HepG2 (cell line): ENCODE measurements around the gene WDR6. TPM values are rescaled to one million over a fixed set of nuclear protein-coding genes. Genes with fewer than 3 reads are reported as not detected.

Experiments
- AHDC1 ChIP-seq: sonication (generic); formaldehyde crosslinking; IDR thresholded peaks from 2 replicates; pipeline ENCODE4 v1.5.1; 2020; ENCODE audit warnings: mild to moderate bottlenecking, missing genetic modification reagents, borderline replicate concordance
- HMG20A ChIP-seq: IDR thresholded peaks from 2 replicates; pipeline ENCODE4 v1.6.1; 2016; ENCODE audit warnings: borderline replicate concordance
- HNF4A ChIP-seq: sonication (generic); formaldehyde crosslinking; IDR thresholded peaks from 2 replicates; pipeline ENCODE4 v1.4.0; 2020; ENCODE audit warnings: missing genetic modification reagents
- KAT7 ChIP-seq: IDR thresholded peaks from 2 replicates; pipeline ENCODE4 v1.6.1; 2018; ENCODE audit warnings: borderline replicate concordance, missing compliant biosample characterization
- KDM3A ChIP-seq: IDR thresholded peaks from 2 replicates; pipeline ENCODE4 v1.6.1; 2018; ENCODE audit warnings: low read depth, missing compliant biosample characterization
- MAFK ChIP-seq, 2 experiments: IDR thresholded peaks in 1 of 2; conservative IDR thresholded peaks in 1 of 2; 2 replicates each; pipeline ENCODE4 v1.6.1; 2011; ENCODE audit warnings: improper control_type of control experiment in 2 of 2, low read length in 2 of 2
- RFXAP ChIP-seq: sonication (generic); formaldehyde crosslinking; IDR thresholded peaks from 2 replicates; pipeline ENCODE4 v1.4.0; 2020; ENCODE audit warnings: missing genetic modification reagents, borderline replicate concordance
- SUZ12 ChIP-seq: fragments of 150-350 bp; IDR thresholded peaks from 2 replicates; pipeline ENCODE4 v1.6.1; 2014; ENCODE audit warnings: low read depth, low read length
- SYNCRIP ChIP-seq: fragments of 200-400 bp; formaldehyde crosslinking; IDR thresholded peaks from 2 replicates; pipeline ENCODE4 v1.6.1; 2018; ENCODE audit warnings: mild to moderate bottlenecking, low read depth, low read length; ENCODE audit not compliant: insufficient read depth
- ZNF383 ChIP-seq: sonication (generic); formaldehyde crosslinking; IDR thresholded peaks from 2 replicates; pipeline ENCODE4 v1.4.0; 2020; ENCODE audit warnings: missing genetic modification reagents, mild to moderate bottlenecking, borderline replicate concordance
- ZNF678 ChIP-seq: sonication (generic); formaldehyde crosslinking; IDR thresholded peaks from 2 replicates; pipeline ENCODE4 v1.4.0; 2020; ENCODE audit warnings: mild to moderate bottlenecking, missing genetic modification reagents
- ZNF792 ChIP-seq: IDR thresholded peaks from 2 replicates; pipeline ENCODE4 v1.6.1; 2016
- ZNF879 ChIP-seq: sonication (generic); formaldehyde crosslinking; IDR thresholded peaks from 2 replicates; pipeline ENCODE4 v1.8.1; 2023; ENCODE audit warnings: missing genetic modification reagents
- ZNF891 ChIP-seq: sonication (generic); formaldehyde crosslinking; IDR thresholded peaks from 2 replicates; pipeline ENCODE4 v1.5.0; 2020; ENCODE audit warnings: mild to moderate bottlenecking, missing genetic modification reagents
- polyA plus RNA-seq, 8 experiments: library from polyadenylated mRNA; depleted of rRNA in 3 of 8; stranded (reverse) in 7 of 8; unstranded in 1 of 8; fragments of >200 nt; fragmentation: Illumina TruSeq in 4 of 8; extraction: Trizol in 4 of 8; gene quantifications; 2 replicates each; pipeline versions ENCODE4 v1.2.1 to v1.2.3, GENCODE V29; 2011 to 2016; ENCODE audit warnings: low read depth in 4 of 8, missing spikeins in 1 of 8, mixed read lengths in 1 of 8; ENCODE audit not compliant: insufficient read depth in 1 of 8
- total RNA-seq, 5 experiments: library from RNA; depleted of rRNA; stranded (reverse); fragments of >200 nt; fragmentation: Illumina TruSeq; extraction: Trizol; gene quantifications; 2 replicates each; pipeline ENCODE4 v1.2.3, GENCODE V29; 2016; ENCODE audit warnings: low read depth in 1 of 5
- TF ChIP-seq, protein P1 (sequence below): sonication (generic); formaldehyde crosslinking; IDR thresholded peaks from 2 replicates; pipeline ENCODE4 v1.5.1; 2020; ENCODE audit warnings: missing genetic modification reagents, mild to moderate bottlenecking, borderline replicate concordance
- TF ChIP-seq, protein P2 (sequence below): sonication (generic); formaldehyde crosslinking; IDR thresholded peaks from 2 replicates; pipeline ENCODE4 v1.5.0; 2020; ENCODE audit warnings: mild to moderate bottlenecking, missing genetic modification reagents
- TF ChIP-seq, protein P3 (sequence below): sonication (generic); formaldehyde crosslinking; IDR thresholded peaks from 2 replicates; pipeline ENCODE4 v1.4.0; 2020; ENCODE audit warnings: missing genetic modification reagents

WDR6 gene
- total and polyA plus RNA-seq, 2 of the 13 experiments (the other 11 are each of a cell fraction or from before 2014, with no cell fraction given) = 73.4 to 139 TPM

- TF ChIP-seq SUZ12 (no peak), ZNF879 (0 out of 2 replicates have a peak, but pooled peaks have one; percentile 40), HMG20A (CRISPR knock-in tag) (no peak), HNF4A (CRISPR knock-in tag) (no peak), ZNF383 (no peak), ZNF678 (peak; percentile 73; the same call in 1 of the 2 replicates), SYNCRIP (no peak), MAFK (conservative IDR thresholded peaks at IDR 0.05 in 1 of 2, IDR thresholded peaks at IDR 0.05 in 1 of 2; ENCODE audit: low read length in 2 of 2) (no peak), ZNF792 (CRISPR knock-in tag) (peak; percentile 73; the same call in 1 of the 2 replicates), ZNF891 (CRISPR knock-in tag) (peak; percentile 92), KAT7 (CRISPR knock-in tag) (peak; percentile 81; the same call in 1 of the 2 replicates), RFXAP (peak; percentile 93), KDM3A (CRISPR knock-in tag) (peak; percentile 73; the same call in 1 of the 2 replicates), AHDC1 (CRISPR knock-in tag) (peak; percentile 28; the same call in 1 of the 2 replicates)
- TF ChIP-seq, protein P1, sequence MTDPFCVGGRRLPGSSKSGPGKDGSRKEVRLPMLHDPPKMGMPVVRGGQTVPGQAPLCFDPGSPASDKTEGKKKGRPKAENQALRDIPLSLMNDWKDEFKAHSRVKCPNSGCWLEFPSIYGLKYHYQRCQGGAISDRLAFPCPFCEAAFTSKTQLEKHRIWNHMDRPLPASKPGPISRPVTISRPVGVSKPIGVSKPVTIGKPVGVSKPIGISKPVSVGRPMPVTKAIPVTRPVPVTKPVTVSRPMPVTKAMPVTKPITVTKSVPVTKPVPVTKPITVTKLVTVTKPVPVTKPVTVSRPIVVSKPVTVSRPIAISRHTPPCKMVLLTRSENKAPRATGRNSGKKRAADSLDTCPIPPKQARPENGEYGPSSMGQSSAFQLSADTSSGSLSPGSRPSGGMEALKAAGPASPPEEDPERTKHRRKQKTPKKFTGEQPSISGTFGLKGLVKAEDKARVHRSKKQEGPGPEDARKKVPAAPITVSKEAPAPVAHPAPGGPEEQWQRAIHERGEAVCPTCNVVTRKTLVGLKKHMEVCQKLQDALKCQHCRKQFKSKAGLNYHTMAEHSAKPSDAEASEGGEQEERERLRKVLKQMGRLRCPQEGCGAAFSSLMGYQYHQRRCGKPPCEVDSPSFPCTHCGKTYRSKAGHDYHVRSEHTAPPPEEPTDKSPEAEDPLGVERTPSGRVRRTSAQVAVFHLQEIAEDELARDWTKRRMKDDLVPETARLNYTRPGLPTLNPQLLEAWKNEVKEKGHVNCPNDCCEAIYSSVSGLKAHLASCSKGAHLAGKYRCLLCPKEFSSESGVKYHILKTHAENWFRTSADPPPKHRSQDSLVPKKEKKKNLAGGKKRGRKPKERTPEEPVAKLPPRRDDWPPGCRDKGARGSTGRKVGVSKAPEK (CRISPR knock-in tag) = no peak; the same call in 1 of the 2 replicates
- TF ChIP-seq, protein P2, sequence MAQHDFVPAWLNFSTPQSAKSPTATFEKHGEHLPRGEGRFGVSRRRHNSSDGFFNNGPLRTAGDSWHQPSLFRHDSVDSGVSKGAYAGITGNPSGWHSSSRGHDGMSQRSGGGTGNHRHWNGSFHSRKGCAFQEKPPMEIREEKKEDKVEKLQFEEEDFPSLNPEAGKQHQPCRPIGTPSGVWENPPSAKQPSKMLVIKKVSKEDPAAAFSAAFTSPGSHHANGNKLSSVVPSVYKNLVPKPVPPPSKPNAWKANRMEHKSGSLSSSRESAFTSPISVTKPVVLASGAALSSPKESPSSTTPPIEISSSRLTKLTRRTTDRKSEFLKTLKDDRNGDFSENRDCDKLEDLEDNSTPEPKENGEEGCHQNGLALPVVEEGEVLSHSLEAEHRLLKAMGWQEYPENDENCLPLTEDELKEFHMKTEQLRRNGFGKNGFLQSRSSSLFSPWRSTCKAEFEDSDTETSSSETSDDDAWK (CRISPR knock-in tag) = no peak
- TF ChIP-seq, protein P3, sequence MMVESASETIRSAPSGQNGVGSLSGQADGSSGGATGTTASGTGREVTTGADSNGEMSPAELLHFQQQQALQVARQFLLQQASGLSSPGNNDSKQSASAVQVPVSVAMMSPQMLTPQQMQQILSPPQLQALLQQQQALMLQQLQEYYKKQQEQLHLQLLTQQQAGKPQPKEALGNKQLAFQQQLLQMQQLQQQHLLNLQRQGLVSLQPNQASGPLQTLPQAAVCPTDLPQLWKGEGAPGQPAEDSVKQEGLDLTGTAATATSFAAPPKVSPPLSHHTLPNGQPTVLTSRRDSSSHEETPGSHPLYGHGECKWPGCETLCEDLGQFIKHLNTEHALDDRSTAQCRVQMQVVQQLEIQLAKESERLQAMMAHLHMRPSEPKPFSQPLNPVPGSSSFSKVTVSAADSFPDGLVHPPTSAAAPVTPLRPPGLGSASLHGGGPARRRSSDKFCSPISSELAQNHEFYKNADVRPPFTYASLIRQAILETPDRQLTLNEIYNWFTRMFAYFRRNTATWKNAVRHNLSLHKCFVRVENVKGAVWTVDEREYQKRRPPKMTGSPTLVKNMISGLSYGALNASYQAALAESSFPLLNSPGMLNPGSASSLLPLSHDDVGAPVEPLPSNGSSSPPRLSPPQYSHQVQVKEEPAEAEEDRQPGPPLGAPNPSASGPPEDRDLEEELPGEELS (CRISPR knock-in tag) = peak; percentile 57
Measured at GRCh38 chr3:49028673-49029562, 21.7 kb downstream of the WDR6 start, which contains the start of gene IMPDH2 (continued).
